ENCODE measurements around the gene ZKSCAN3. TPM values are rescaled to one million over a fixed set of nuclear protein-coding genes. Genes with fewer than 3 reads are reported as not detected.

The ZKSCAN3 gene
- total and polyA plus RNA-seq, 2 experiments from 2014 or later: 3.0 to 7.6 TPM

DNA sequence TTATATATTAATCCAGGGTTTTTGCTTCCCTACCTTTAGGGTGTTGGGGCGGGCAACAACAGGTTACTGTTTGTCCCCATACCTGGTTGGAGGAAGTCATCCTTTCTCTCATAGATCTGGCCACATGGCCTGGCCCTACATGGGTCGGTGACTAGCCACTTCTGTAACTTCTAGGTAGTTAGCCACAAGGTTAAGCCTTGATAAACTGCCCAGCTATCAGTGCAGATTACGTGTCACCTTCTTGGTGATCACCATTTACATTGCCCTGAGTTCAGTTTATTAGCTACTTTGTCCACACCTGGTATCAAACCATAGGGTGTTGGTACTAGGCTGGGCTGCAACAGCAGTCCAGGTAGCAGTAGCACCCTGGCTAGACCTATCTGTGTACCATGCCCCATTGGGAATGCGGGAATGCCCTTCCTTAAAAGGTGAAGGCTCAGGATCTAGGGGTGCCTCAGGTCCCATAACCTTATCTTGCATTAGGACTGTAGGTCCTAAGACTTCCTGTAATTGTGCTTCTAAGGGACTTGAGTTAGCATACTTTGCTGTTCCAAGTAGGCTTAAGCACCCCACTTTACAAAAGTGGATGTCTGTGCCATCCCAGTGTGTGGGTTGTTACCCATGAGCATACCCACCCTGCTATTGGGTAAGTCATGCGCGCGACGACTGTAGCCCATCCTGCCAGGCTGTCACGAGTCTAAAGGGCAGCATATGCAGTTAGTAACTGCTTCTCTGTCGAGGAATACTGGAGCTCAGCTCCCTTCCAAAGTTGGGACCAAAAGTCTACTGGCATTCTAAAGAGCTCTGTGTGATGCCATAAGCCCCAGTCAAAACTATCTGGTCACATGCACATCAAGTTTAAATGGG lies 5.2 kb downstream of the ZKSCAN3 start:
- Histone ChIP-seq H3K36me3 (ENCODE audit: insufficient read depth) (no peaks in the 10 kb centered on the region), H3K4me3 (no peak overlapping the region), H3K27me3 (ENCODE audit: insufficient read depth) (no peaks in the 10 kb centered on the region), H3K79me2 (replicated peaks; ENCODE audit: insufficient read depth) (peaks cover 51% of the 10 kb centered on the region), H3K4me2 (no peak overlapping the region), H3K27ac (ENCODE audit: low read depth) (peak overlapping the region; percentile 33; the same call in 1 of the 2 replicates), H2AFZ (no peak overlapping the region), H3F3A (replicated peaks; ENCODE audit: low read depth) (no peaks in the 10 kb centered on the region), H4K20me1 (replicated peaks; ENCODE audit: insufficient read depth) (peaks cover 8% of the 10 kb centered on the region), H3K9me2 (ENCODE audit: insufficient read depth) (no peaks in the 10 kb centered on the region), H3K4me1 (ENCODE audit: insufficient read depth) (peaks cover 14% of the 10 kb centered on the region)
- Mint-ChIP-seq H3K9me3 (peaks cover 20% of the 10 kb centered on the region; the same call in 2 of the 3 replicates), H3K36me3 (ENCODE audit: low read depth) (peaks cover 37% of the 10 kb centered on the region), H3K27me3 (ENCODE audit: insufficient read depth, low read depth, poor library complexity) (peaks cover 8% of the 10 kb centered on the region), H3K4me3 (peak overlapping the region; percentile 71; the same call in 1 of the 3 replicates), H3K4me1 (peaks cover 28% of the 10 kb centered on the region), H3K27ac (peak overlapping the region; percentile 97)
- DNase-seq (ENCODE audit: low spot score): no peak
- no peak for ATAC-seq
- TF ChIP-seq, protein P1, sequence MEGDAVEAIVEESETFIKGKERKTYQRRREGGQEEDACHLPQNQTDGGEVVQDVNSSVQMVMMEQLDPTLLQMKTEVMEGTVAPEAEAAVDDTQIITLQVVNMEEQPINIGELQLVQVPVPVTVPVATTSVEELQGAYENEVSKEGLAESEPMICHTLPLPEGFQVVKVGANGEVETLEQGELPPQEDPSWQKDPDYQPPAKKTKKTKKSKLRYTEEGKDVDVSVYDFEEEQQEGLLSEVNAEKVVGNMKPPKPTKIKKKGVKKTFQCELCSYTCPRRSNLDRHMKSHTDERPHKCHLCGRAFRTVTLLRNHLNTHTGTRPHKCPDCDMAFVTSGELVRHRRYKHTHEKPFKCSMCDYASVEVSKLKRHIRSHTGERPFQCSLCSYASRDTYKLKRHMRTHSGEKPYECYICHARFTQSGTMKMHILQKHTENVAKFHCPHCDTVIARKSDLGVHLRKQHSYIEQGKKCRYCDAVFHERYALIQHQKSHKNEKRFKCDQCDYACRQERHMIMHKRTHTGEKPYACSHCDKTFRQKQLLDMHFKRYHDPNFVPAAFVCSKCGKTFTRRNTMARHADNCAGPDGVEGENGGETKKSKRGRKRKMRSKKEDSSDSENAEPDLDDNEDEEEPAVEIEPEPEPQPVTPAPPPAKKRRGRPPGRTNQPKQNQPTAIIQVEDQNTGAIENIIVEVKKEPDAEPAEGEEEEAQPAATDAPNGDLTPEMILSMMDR (conservative IDR thresholded peaks at IDR 0.05; ENCODE audit: low read depth in 2 of 2): no peak
- TF ChIP-seq STAT1 (IDR thresholded peaks at IDR 0.05; ENCODE audit: unreplicated experiment) (no peak), CREB1 (CRISPR knock-in tag; IDR thresholded peaks at IDR 0.05; ENCODE audit: low read depth) (no peak), ZNF114 (CRISPR knock-in tag; IDR thresholded peaks at IDR 0.05) (no peak), ZNF331 (CRISPR knock-in tag; IDR thresholded peaks at IDR 0.05; ENCODE audit: low read depth) (no peak)
- TF ChIP-seq, protein P2, sequence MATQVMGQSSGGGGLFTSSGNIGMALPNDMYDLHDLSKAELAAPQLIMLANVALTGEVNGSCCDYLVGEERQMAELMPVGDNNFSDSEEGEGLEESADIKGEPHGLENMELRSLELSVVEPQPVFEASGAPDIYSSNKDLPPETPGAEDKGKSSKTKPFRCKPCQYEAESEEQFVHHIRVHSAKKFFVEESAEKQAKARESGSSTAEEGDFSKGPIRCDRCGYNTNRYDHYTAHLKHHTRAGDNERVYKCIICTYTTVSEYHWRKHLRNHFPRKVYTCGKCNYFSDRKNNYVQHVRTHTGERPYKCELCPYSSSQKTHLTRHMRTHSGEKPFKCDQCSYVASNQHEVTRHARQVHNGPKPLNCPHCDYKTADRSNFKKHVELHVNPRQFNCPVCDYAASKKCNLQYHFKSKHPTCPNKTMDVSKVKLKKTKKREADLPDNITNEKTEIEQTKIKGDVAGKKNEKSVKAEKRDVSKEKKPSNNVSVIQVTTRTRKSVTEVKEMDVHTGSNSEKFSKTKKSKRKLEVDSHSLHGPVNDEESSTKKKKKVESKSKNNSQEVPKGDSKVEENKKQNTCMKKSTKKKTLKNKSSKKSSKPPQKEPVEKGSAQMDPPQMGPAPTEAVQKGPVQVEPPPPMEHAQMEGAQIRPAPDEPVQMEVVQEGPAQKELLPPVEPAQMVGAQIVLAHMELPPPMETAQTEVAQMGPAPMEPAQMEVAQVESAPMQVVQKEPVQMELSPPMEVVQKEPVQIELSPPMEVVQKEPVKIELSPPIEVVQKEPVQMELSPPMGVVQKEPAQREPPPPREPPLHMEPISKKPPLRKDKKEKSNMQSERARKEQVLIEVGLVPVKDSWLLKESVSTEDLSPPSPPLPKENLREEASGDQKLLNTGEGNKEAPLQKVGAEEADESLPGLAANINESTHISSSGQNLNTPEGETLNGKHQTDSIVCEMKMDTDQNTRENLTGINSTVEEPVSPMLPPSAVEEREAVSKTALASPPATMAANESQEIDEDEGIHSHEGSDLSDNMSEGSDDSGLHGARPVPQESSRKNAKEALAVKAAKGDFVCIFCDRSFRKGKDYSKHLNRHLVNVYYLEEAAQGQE (IDR thresholded peaks at IDR 0.05; ENCODE audit: unreplicated experiment): no peak
- TF ChIP-seq, protein P3, sequence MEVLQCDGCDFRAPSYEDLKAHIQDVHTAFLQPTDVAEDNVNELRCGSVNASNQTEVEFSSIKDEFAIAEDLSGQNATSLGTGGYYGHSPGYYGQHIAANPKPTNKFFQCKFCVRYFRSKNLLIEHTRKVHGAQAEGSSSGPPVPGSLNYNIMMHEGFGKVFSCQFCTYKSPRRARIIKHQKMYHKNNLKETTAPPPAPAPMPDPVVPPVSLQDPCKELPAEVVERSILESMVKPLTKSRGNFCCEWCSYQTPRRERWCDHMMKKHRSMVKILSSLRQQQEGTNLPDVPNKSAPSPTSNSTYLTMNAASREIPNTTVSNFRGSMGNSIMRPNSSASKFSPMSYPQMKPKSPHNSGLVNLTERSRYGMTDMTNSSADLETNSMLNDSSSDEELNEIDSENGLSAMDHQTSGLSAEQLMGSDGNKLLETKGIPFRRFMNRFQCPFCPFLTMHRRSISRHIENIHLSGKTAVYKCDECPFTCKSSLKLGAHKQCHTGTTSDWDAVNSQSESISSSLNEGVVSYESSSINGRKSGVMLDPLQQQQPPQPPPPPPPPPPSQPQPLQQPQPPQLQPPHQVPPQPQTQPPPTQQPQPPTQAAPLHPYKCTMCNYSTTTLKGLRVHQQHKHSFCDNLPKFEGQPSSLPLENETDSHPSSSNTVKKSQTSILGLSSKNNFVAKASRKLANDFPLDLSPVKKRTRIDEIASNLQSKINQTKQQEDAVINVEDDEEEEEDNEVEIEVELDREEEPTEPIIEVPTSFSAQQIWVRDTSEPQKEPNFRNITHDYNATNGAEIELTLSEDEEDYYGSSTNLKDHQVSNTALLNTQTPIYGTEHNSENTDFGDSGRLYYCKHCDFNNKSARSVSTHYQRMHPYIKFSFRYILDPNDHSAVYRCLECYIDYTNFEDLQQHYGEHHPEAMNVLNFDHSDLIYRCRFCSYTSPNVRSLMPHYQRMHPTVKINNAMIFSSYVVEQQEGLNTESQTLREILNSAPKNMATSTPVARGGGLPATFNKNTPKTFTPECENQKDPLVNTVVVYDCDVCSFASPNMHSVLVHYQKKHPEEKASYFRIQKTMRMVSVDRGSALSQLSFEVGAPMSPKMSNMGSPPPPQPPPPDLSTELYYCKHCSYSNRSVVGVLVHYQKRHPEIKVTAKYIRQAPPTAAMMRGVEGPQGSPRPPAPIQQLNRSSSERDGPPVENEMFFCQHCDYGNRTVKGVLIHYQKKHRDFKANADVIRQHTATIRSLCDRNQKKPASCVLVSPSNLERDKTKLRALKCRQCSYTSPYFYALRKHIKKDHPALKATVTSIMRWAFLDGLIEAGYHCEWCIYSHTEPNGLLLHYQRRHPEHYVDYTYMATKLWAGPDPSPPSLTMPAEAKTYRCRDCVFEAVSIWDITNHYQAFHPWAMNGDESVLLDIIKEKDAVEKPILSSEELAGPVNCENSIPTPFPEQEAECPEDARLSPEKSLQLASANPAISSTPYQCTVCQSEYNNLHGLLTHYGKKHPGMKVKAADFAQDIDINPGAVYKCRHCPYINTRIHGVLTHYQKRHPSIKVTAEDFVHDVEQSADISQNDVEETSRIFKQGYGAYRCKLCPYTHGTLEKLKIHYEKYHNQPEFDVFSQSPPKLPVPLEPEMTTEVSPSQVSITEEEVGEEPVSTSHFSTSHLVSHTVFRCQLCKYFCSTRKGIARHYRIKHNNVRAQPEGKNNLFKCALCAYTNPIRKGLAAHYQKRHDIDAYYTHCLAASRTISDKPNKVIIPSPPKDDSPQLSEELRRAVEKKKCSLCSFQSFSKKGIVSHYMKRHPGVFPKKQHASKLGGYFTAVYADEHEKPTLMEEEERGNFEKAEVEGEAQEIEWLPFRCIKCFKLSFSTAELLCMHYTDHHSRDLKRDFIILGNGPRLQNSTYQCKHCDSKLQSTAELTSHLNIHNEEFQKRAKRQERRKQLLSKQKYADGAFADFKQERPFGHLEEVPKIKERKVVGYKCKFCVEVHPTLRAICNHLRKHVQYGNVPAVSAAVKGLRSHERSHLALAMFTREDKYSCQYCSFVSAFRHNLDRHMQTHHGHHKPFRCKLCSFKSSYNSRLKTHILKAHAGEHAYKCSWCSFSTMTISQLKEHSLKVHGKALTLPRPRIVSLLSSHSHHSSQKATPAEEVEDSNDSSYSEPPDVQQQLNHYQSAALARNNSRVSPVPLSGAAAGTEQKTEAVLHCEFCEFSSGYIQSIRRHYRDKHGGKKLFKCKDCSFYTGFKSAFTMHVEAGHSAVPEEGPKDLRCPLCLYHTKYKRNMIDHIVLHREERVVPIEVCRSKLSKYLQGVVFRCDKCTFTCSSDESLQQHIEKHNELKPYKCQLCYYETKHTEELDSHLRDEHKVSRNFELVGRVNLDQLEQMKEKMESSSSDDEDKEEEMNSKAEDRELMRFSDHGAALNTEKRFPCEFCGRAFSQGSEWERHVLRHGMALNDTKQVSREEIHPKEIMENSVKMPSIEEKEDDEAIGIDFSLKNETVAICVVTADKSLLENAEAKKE (CRISPR knock-in tag; IDR thresholded peaks at IDR 0.05): no peak
